Stimulated activated CD8-positive, alpha-beta memory T cell treated with anti-CD3 and anti-CD28 coated beads, Interleukin-12 subunit alpha, Interleukin-12 subunit beta, amount 100 ng/mL, for 24 hours (primary cell): ENCODE results near the gene IRF9.
A peak's percentile ranks its signal among the peaks of the same experiment; 100 is the strongest.

Experiments
- DNase-seq: peaks from one replicate; pipeline ENCODE4 v3.0.0-alpha.2; 2020; ENCODE audit errors: extremely low read depth

IRF9 gene

DNA sequence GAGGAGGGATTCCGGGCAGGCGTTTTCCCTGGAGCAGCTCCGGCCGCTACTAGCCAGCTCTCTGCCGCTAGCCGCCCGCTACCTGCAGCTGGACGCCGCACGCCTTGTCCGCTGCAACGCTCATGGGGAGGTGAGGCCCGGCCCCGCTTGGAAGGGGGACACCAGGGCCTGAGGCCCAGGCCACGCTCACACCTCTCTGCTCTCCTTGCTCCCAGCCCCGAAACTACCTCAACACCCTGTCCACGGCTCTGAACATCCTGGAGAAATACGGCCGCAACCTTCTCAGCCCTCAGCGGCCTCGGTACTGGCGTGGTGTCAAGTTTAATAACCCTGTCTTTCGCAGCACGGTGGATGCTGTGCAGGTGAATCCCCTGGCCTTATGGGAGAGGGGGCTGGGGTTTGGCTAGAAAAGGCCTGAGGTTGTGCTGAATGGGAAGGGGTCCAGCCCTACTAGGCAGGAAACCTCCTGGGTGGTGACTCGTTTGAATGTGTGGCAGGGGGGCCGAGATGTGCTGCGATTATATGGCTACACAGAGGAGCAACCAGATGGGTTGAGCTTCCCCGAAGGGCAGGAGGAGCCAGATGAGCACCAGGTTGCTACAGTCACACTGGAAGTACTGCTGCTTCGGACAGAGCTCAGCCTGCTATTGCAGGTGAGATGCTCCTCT lies 13.2 kb upstream of the IRF9 start:
- DNase-seq: no peak

DNA sequence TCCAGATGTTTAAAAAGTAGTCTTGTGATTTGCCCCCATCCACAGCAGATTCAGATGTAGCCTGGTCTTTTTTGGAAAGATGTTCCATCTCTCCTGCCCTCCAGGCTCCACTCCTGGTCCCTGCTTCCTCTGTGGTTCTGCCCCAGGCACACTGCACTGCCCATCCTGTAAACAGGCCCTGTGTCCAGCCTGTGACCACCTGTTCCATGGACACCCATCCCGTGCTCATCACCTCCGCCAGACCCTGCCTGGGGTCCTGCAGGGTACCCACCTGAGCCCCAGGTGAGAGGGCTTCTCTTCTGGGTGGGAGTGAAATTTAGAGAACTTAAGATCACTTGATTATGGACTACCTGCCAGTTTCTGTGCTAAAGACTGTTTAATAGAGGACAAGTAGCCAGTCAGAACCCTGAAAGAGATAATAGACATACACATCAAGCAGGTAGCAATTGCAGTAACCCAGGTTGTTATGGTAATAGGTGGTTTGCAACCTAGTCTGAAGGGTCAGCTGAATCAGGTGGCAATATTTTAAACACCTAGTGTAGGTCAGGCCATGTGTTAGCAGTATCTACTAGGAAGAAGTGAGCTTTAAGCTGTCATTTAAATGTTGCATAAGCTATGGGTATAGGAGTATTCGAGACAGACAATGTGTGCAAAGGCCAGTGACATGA lies 11.6 kb upstream of the IRF9 start:
- no peak for DNase-seq

GRCh38 chr14:24150061-24150460 lies 11.0 kb upstream of the IRF9 start:
- no peak for DNase-seq

DNA sequence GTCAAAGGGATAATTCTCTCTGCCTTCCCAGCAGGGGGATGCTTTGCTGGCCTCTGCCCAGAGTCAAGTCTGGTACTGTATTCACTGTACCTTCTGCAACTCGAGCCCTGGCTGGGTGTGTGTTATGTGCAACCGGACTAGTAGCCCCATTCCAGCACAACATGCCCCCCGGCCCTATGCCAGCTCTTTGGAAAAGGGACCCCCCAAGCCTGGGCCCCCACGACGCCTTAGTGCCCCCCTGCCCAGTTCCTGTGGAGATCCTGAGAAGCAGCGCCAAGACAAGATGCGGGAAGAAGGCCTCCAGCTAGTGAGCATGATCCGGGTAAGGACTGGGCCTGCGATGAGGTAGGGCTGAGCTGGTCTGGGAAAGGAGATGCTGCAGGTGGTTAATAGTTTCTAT lies 10.5 kb upstream of the IRF9 start:
- no peak for DNase-seq

- no peak for DNase-seq
Observed at GRCh38 chr14:24150993-24151392, 10.1 kb upstream of the IRF9 start.

GRCh38 chr14:24151404-24152080 lies 9.5 kb upstream of the IRF9 start:
- no peak for DNase-seq

DNA sequence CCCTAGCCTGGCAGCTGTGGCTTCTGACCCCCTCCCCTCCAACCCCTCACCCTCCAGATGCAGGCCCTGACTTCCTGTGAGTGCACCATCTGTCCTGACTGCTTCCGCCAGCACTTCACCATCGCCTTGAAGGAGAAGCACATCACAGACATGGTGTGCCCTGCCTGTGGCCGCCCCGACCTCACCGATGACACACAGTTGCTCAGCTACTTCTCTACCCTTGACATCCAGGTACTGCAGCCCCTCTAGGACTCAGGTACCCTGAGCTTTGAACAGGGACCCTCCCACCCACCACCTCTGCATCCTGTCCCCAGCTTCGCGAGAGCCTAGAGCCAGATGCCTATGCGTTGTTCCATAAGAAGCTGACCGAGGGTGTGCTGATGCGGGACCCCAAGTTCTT lies 6.0 kb upstream of the IRF9 start:
- DNase-seq: no peak

DNA sequence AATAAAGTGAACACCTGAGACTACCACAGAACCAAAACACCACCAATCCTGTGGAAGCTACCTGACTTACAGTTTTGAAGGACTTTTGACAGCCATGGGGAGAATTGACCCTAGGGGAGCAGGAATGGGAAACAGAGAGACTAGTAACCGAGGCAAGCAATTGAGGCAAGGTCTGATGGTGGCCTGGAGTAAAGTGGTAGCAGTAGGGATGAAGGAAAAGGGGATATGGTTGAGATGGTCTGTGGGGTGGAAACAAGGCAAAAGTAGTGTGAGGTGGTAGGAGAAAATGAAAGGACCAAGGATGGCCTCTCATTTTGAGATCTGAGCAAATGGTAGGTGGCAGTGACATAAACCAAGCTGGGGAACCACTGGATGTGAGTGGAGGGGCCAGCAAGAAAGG lies 4.2 kb upstream of the IRF9 start:
- DNase-seq: no peak

- no peak for DNase-seq
Observed at GRCh38 chr14:24157331-24157730, 3.7 kb upstream of the IRF9 start.

DNA sequence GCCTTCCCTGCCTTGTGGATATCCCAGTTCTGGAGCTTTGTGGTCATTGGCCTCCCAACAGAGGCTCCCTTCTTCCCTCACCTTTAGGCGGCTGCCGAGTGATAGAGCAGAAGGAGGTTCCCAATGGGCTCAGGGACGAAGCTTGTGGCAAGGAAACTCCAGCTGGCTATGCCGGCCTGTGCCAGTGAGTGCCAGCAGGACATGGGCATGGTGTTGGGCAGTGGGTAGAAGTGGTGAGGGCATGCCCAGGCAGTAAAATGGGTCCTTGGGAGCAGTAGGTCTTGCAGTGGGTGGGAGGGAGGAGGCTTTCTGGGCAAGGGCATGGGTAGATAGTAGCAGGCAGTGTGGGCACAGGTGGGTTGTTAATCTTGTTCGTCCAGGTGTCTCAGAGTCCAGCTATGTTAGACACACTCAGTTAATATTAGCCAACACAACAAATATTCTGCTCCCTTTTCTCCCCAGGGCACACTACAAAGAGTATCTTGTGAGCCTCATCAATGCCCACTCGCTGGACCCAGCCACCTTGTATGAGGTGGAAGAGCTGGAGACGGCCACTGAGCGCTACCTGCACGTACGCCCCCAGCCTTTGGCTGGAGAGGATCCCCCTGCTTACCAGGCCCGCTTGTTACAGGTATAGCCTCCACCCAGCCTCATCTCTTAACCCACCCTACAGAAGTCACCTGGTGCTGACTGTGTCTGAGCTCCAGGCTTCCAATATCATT lies 1.1 kb upstream of the IRF9 start:
- no peak for DNase-seq

DNA sequence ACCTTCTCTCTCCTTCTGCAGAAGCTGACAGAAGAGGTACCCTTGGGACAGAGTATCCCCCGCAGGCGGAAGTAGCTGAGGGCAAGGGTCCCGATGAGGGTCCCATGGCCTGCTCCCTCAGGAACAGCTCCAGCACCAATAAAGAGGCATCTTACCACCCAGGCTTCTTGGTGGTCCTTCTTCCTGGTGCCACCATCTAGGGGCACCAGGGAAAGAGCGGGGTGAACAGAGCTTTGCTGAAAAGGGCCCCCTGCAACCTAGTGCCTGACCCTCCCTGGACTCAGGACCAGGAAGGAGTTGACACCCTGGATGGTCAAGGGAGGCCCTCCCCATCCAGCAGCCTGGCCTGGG lies 591 bp upstream of the IRF9 start:
- no peak for DNase-seq

GRCh38 chr14:24162093-24162492 lies 1.0 kb downstream of the IRF9 start:
- no peak for DNase-seq

DNA sequence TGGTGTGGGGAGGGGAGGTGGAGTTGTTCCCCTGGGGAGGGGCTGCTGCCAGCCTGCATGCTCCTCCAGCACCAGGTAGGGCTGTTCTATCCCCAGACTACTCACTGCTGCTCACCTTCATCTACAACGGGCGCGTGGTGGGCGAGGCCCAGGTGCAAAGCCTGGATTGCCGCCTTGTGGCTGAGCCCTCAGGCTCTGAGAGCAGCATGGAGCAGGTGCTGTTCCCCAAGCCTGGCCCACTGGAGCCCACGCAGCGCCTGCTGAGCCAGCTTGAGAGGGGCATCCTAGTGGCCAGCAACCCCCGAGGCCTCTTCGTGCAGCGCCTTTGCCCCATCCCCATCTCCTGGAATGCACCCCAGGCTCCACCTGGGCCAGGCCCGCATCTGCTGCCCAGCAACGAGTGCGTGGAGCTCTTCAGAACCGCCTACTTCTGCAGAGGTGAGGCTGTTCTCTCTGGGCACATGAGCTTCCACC lies 3.5 kb downstream of the IRF9 start:
- no peak for DNase-seq

DNA sequence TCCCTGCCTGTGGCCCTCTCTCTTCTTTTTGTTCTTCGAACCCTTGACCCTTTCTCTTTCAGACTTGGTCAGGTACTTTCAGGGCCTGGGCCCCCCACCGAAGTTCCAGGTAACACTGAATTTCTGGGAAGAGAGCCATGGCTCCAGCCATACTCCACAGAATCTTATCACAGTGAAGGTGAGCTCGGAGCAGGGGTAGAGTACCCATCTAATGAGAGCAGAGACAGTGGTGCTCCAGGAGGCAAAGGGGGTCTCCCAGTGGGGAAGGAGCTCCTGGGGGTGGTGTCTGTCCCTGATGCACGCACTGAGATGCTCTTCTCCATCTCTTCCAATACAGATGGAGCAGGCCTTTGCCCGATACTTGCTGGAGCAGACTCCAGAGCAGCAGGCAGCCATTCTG lies 4.7 kb downstream of the IRF9 start:
- DNase-seq: no peak

GRCh38 chr14:24167469-24168114 lies 6.5 kb downstream of the IRF9 start:
- no peak for DNase-seq

DNA sequence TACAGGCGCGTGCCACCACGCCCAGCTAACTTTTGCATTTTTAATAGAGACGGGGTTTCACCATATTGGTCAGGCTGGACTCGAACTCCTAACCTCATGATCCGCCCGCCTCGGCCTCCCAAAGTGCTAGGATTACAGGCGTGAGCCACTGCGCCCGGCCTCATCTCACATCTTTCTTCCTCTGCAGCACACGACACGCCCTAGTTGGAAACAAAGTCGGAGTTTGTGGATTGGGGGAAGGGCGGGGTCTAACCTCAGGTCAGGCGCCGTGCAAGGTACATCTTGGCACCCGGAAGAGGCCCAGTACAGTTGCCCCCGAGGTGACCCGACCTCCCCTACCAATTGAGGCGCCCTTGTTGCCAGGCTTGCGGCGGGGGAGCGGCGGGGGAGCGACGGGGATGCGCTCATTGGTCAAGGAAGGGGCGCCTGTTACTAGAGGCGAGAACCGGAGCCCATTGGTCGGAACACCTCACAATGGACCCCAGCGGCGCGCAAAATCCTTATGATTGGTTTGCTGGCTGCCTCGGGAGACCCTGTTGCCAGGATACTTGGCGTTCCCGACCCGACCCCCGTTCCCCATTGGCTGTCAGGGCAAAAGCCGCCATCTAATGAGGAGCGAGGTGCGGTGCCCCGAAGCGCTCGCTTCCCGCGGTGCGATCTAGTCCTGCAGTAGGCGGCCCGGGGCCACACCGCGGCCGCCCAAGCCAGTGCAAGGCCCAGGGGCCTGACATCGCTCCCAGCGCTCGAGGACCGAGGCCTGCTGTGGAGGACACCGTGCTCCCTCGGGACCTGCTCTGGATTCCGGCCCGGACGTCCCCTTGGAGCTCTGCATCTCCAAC lies 10.6 kb downstream of the IRF9 start, which contains the start of gene REC8:
Gene REC8, plus strand, starts transcription at position 659 of the 839 bp plus-strand sequence. CDS start 473 bp downstream, outside the sequence.
- peak; percentile 41 for DNase-seq

GRCh38 chr14:24172261-24172860 lies 11.3 kb downstream of the IRF9 start:
- no peak for DNase-seq

GRCh38 chr14:24172871-24173281 lies 11.8 kb downstream of the IRF9 start:
- DNase-seq: no peak

- DNase-seq: no peak
Observed at GRCh38 chr14:24176599-24176998, 15.5 kb downstream of the IRF9 start.

GRCh38 chr14:24177041-24177825 lies 16.2 kb downstream of the IRF9 start:
- no peak for DNase-seq
